Vagina (tissue), 2 donors: ENCODE results near the gene ADAMTS14.

ENCODE experiments used
- CTCF ChIP-seq, 3 experiments: fragments of 450-650 bp in 2 of 3; fragments of 200-600 bp in 1 of 3; sonication (generic) in 1 of 3; IDR thresholded peaks; one replicate each; pipeline ENCODE4 v1.5.1; 2017 to 2019; ENCODE audit warnings: antibody characterized with exemption in 3 of 3, mild to moderate bottlenecking in 2 of 3, moderate library complexity in 2 of 3
- POLR2A ChIP-seq, 2 donors: fragments of 450-650 bp; IDR thresholded peaks; one replicate each; pipeline ENCODE4 v1.6.1; 2017; ENCODE audit warnings: antibody characterized with exemption in 2 of 2, mild to moderate bottlenecking in 2 of 2, moderate library complexity in 2 of 2
- POLR2AphosphoS5 ChIP-seq, 2 donors: sonication (generic); formaldehyde crosslinking; IDR thresholded peaks; one replicate each; pipeline ENCODE4 v1.9.0; 2017; ENCODE audit warnings: antibody characterized with exemption in 2 of 2, mild to moderate bottlenecking in 2 of 2, low read depth in 1 of 2; ENCODE audit not compliant: insufficient read depth in 1 of 2

- TF ChIP-seq POLR2AphosphoS5 (IDR thresholded peaks at IDR 0.05; ENCODE audit: insufficient read depth in 1 of 2, low read depth in 1 of 2) (no peak), CTCF (IDR thresholded peaks at IDR 0.05) (no peak), POLR2A (IDR thresholded peaks at IDR 0.05) (no peak)
Measured at GRCh38 chr10:70698211-70698610, 25.9 kb downstream of the ADAMTS14 start.
